GM23338 (cell line): ENCODE measurements around the gene SUSD4. TPM values are rescaled to one million over a fixed set of nuclear protein-coding genes. Genes with fewer than 3 reads are reported as not detected.

Experiments
- ATAC-seq: fragments of 200-7000 bp; cut with Tn5 transposase; 3 replicates; pipeline ENCODE4 v1.9.1; 2020
- DNase-seq: peaks from one replicate; pipeline ENCODE4 v3.0.0-alpha.2; 2015; ENCODE audit warnings: low spot score
- H2AFZ ChIP-seq: fragments of 200-600 bp; sonication (generic); 2 replicates; pipeline ENCODE4 v1.8.0; 2016; ENCODE audit warnings: antibody characterized with exemption, mild to moderate bottlenecking, moderate library complexity
- H3F3A ChIP-seq: fragments of 200-600 bp; sonication (generic); replicated peaks from 2 replicates; pipeline ENCODE4 v1.8.0; 2017; ENCODE audit warnings: antibody characterized with exemption, mixed run types, low read depth
- H3K27ac ChIP-seq: fragments of 200-600 bp; sonication (generic); 2 replicates; pipeline ENCODE4 v1.6.1; 2016; ENCODE audit warnings: low read depth
- H3K27me3 ChIP-seq: fragments of 200-600 bp; sonication (generic); 2 replicates; pipeline ENCODE4 v1.8.0; 2016; ENCODE audit warnings: mild to moderate bottlenecking, mixed run types, moderate library complexity; ENCODE audit not compliant: insufficient read depth
- H3K36me3 ChIP-seq: fragments of 200-600 bp; sonication (generic); 2 replicates; pipeline ENCODE4 v1.8.0; 2016; ENCODE audit warnings: mild to moderate bottlenecking; ENCODE audit not compliant: insufficient read depth
- H3K4me1 ChIP-seq: fragments of 200-600 bp; sonication (generic); 2 replicates; pipeline ENCODE4 v1.8.0; 2016; ENCODE audit warnings: mild to moderate bottlenecking, moderate library complexity; ENCODE audit not compliant: insufficient read depth
- H3K4me2 ChIP-seq: fragments of 200-600 bp; sonication (generic); 2 replicates; pipeline ENCODE4 v1.7.1; 2017; ENCODE audit warnings: mixed run types
- H3K4me3 ChIP-seq: fragments of 200-600 bp; sonication (generic); 2 replicates; pipeline ENCODE4 v1.6.1; 2016; ENCODE audit warnings: mixed run types
- H3K79me2 ChIP-seq: fragments of 200-600 bp; sonication (generic); replicated peaks from 2 replicates; pipeline ENCODE4 v1.8.0; 2017; ENCODE audit warnings: mild to moderate bottlenecking; ENCODE audit not compliant: insufficient read depth
- H3K9me2 ChIP-seq: fragments of 200-600 bp; sonication (generic); 2 replicates; pipeline ENCODE4 v1.8.0; 2017; ENCODE audit not compliant: insufficient read depth
- H4K20me1 ChIP-seq: fragments of 200-600 bp; sonication (generic); replicated peaks from 2 replicates; pipeline ENCODE4 v1.8.0; 2017; ENCODE audit warnings: mild to moderate bottlenecking; ENCODE audit not compliant: insufficient read depth
- H3K27ac Mint-ChIP-seq: 2 replicates; pipeline ENCODE4 v1.8.0; 2020; ENCODE audit warnings: inconsistent platforms, mild to moderate bottlenecking, moderate library complexity, mixed read lengths
- H3K27me3 Mint-ChIP-seq: 3 replicates; pipeline ENCODE4 v1.8.0; 2022; ENCODE audit warnings: low read depth, mild to moderate bottlenecking, moderate library complexity, mixed read lengths, inconsistent platforms; ENCODE audit not compliant: insufficient read depth, poor library complexity
- H3K36me3 Mint-ChIP-seq: 3 replicates; pipeline ENCODE4 v1.8.0; 2021; ENCODE audit warnings: low read depth, mild to moderate bottlenecking, inconsistent platforms, moderate library complexity, mixed read lengths
- H3K4me1 Mint-ChIP-seq: 3 replicates; pipeline ENCODE4 v1.8.0; 2020; ENCODE audit warnings: mild to moderate bottlenecking, inconsistent platforms, mixed read lengths
- H3K4me3 Mint-ChIP-seq: 3 replicates; pipeline ENCODE4 v1.8.0; 2021; ENCODE audit warnings: moderate library complexity, mild to moderate bottlenecking, inconsistent platforms, mixed read lengths
- H3K9me3 Mint-ChIP-seq: 3 replicates; pipeline ENCODE4 v1.8.0; 2020; ENCODE audit warnings: moderate library complexity, mild to moderate bottlenecking, inconsistent platforms, mixed read lengths
- CTCF ChIP-seq, 2 experiments: fragments of 200-600 bp in 1 of 2; sonication (generic) in 1 of 2; conservative IDR thresholded peaks; 2 replicates each; pipeline versions ENCODE4 v1.5.1 to v1.6.1; 2016 to 2017; ENCODE audit warnings: antibody characterized with exemption in 2 of 2, low read depth in 2 of 2, mild to moderate bottlenecking in 2 of 2, moderate library complexity in 1 of 2
- ETS1 ChIP-seq: IDR thresholded peaks from 2 replicates; pipeline ENCODE4 v1.6.1; 2016; ENCODE audit warnings: antibody characterized with exemption
- EZH2 ChIP-seq: fragments of 200-600 bp; sonication (generic); IDR thresholded peaks from one replicate; pipeline ENCODE4 v1.8.0; 2017; ENCODE audit warnings: antibody characterized with exemption, mild to moderate bottlenecking, low read depth; ENCODE audit not compliant: unreplicated experiment
- EZH2phosphoT487 ChIP-seq: fragments of 200-600 bp; sonication (generic); IDR thresholded peaks from one replicate; pipeline ENCODE4 v1.8.1; 2018; ENCODE audit warnings: antibody characterized with exemption; ENCODE audit not compliant: unreplicated experiment
- JUNB ChIP-seq: IDR thresholded peaks from one replicate; pipeline ENCODE4 v1.6.1; 2016; ENCODE audit warnings: antibody characterized with exemption; ENCODE audit not compliant: unreplicated experiment
- NANOG ChIP-seq: IDR thresholded peaks from 2 replicates; pipeline ENCODE4 v1.6.1; 2016; ENCODE audit warnings: antibody characterized with exemption, borderline replicate concordance
- POLR2AphosphoS5 ChIP-seq: IDR thresholded peaks from 2 replicates; pipeline ENCODE4 v1.6.1; 2016; ENCODE audit warnings: antibody characterized with exemption, low read depth
- STAT1 ChIP-seq: IDR thresholded peaks from one replicate; pipeline ENCODE4 v1.6.1; 2016; ENCODE audit warnings: antibody characterized with exemption; ENCODE audit not compliant: unreplicated experiment
- ZNF462 ChIP-seq: fragments of 250-450 bp; sonication (Bioruptor Pico); IDR thresholded peaks from 2 replicates; pipeline ENCODE4 v1.5.0; 2020; ENCODE audit warnings: mild to moderate bottlenecking, moderate library complexity
- polyA plus RNA-seq: library from polyadenylated mRNA; unstranded; fragments of >200 nt; fragmentation: Nextera tagmentation; extraction: Ambion mirVana; gene quantifications from 2 replicates; pipeline ENCODE4 v1.2.1, GENCODE V29; 2016
- total RNA-seq: library from RNA; depleted of rRNA; stranded (reverse); fragments of >200 nt; shearing (Covaris generic); gene quantifications from 2 replicates; pipeline ENCODE4 v1.2.3, GENCODE V29; 2014

SUSD4 gene
- total and polyA plus RNA-seq, 2 experiments from 2014 or later, result 2.3 to 3.6 TPM

GRCh38 chr1:223202376-223203033 lies 161.5 kb downstream of the SUSD4 start:
- H3K27ac ChIP-seq, result no peak overlapping the region
- Mint-ChIP-seq H3K9me3 (no peaks in the 10 kb centered on the region), H3K27ac (no peak overlapping the region), H3K27me3 (peaks cover 7% of the 10 kb centered on the region), H3K4me3 (no peak overlapping the region), H3K36me3 (no peaks in the 10 kb centered on the region), H3K4me1 (no peaks in the 10 kb centered on the region)
- H3K27me3 ChIP-seq, result no peaks in the 10 kb centered on the region
- no peaks in the 10 kb centered on the region; the same call in 1 of the 2 replicates for H3K9me2 ChIP-seq
- H3F3A ChIP-seq, result no peaks in the 10 kb centered on the region
- no peaks in the 10 kb centered on the region for H4K20me1 ChIP-seq
- H3K36me3 ChIP-seq, result no peaks in the 10 kb centered on the region
- no peak overlapping the region for H3K4me2 ChIP-seq
- no peak for TF ChIP-seq STAT1
- TF ChIP-seq EZH2, result no peak
- H3K79me2 ChIP-seq, result no peaks in the 10 kb centered on the region
- DNase-seq (no peak), ATAC-seq (no peak)
- H3K4me3 ChIP-seq, result no peak overlapping the region
- H2AFZ ChIP-seq, result no peak overlapping the region
- H3K4me1 ChIP-seq, result no peaks in the 10 kb centered on the region

- no peaks in the 10 kb centered on the region for H3K4me1 ChIP-seq
- Mint-ChIP-seq H3K4me1 (no peaks in the 10 kb centered on the region), H3K36me3 (no peaks in the 10 kb centered on the region), H3K4me3 (no peak overlapping the region), H3K27ac (no peak overlapping the region), H3K27me3 (peaks cover 7% of the 10 kb centered on the region), H3K9me3 (no peaks in the 10 kb centered on the region)
- H2AFZ ChIP-seq, result no peak overlapping the region
- H3K9me2 ChIP-seq, result no peaks in the 10 kb centered on the region; the same call in 1 of the 2 replicates
- H3K4me3 ChIP-seq, result no peak overlapping the region
- ATAC-seq (no peak), DNase-seq (no peak)
- no peaks in the 10 kb centered on the region for H4K20me1 ChIP-seq
- no peaks in the 10 kb centered on the region for H3K36me3 ChIP-seq
- H3K27me3 ChIP-seq, result no peaks in the 10 kb centered on the region
- TF ChIP-seq EZH2 (no peak), ETS1 (no peak), NANOG (no peak), POLR2AphosphoS5 (no peak), JUNB (no peak), CTCF (conservative IDR thresholded peaks at IDR 0.05; ENCODE audit: low read depth in 2 of 2) (no peak), ZNF462 (CRISPR knock-in tag) (no peak), EZH2phosphoT487 (no peak)
- H3K27ac ChIP-seq, result no peak overlapping the region
- H3K4me2 ChIP-seq, result no peak overlapping the region
- no peaks in the 10 kb centered on the region for H3K79me2 ChIP-seq
- H3F3A ChIP-seq, result no peaks in the 10 kb centered on the region
Observed at GRCh38 chr1:223201967-223202366, 162.0 kb downstream of the SUSD4 start.
